GM19240 (cell line): ENCODE measurements around the gene TRPV6.

Source experiments
- DNase-seq: peaks from one replicate; pipeline ENCODE4 v3.0.0; 2011; ENCODE audit warnings: low spot score; ENCODE audit not compliant: insufficient read length

Gene TRPV6

GRCh38 chr7:142870147-142870559 is 15.4 kb downstream of the TRPV6 start:
- DNase-seq = no peak

- no peak for DNase-seq
Measured at GRCh38 chr7:142869434-142869833, 16.1 kb downstream of the TRPV6 start.

- no peak for DNase-seq
Measured at GRCh38 chr7:142868986-142869415, 16.5 kb downstream of the TRPV6 start.

DNA sequence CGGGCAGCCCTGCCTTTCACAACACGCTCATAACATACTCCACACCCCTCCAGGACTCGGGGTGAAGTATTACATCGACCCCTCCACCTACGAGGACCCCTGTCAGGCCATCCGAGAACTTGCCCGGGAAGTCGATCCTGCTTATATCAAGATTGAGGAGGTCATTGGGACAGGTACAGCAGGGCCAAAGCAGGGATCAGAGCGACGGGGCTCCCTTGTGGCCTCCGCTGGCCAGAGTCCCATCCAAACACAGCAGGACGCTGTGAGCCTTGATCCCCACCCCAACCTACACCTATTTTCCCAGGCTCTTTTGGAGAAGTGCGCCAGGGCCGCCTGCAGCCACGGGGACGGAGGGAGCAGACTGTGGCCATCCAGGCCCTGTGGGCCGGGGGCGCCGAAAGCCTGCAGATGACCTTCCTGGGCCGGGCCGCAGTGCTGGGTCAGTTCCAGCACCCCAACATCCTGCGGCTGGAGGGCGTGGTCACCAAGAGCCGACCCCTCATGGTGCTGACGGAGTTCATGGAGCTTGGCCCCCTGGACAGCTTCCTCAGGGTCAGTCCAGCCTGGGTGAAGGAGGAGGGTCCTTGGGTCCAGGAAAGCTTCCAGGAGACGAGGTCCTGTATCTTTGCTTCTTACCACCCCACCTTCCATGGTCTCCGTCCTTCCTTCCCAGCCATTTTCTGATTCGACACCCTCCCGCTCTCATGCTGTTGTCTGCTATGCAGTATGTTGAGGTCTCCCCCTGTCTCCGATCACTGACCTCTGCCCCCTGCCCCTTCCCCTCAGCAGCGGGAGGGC is 17.2 kb downstream of the TRPV6 start:
- no peak for DNase-seq

DNA sequence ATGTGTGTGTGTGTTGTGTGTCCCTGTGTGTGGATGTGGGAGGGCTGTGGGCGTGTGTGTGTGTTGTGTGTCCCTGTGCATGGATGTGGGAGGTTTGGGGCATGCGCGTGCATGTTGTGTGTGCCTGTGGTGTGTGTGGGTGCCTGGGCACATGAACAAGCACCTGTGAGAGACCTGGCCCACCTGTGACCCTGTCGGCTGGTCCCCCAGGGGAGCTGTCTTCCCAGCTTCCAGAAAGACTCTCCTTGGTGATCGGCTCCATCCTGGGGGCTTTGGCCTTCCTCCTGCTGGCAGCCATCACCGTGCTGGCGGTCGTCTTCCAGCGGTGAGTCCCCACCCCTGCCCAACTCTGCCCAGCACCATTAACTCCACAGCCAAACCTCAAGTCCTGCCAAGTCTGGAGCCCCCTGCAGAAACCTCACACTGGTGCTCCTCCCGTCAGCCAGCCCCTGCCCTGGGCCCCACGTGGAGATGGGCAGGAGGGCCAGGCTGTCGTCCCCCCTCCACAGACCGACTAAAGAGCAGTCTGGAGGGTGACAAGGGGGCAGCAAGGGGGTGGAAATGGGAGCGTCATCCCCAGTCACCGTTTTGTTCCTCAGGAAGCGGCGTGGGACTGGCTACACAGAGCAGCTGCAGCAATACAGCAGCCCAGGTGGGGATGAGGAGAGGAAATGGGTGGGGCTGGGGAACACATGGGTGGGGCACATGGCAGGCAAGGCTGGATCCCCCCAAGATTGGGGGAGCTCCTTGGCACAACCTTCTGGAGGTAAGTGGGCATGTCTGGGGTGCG is 18.0 kb downstream of the TRPV6 start:
- no peak for DNase-seq

DNA sequence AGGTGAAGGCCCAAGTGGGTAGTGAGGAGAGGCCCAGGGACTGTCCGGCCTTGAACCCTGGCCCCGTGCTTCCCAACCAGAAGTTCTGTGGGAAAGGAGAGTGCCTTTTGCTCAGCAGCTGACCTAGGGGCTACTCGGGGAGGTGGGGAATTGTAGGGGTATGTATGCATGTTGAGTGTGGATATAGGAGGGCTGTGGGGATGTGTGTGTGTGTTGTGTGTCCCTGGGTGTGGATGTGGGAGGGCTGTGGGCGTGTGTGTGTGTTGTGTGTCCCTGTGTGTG is 18.5 kb downstream of the TRPV6 start:
- DNase-seq = no peak

DNA sequence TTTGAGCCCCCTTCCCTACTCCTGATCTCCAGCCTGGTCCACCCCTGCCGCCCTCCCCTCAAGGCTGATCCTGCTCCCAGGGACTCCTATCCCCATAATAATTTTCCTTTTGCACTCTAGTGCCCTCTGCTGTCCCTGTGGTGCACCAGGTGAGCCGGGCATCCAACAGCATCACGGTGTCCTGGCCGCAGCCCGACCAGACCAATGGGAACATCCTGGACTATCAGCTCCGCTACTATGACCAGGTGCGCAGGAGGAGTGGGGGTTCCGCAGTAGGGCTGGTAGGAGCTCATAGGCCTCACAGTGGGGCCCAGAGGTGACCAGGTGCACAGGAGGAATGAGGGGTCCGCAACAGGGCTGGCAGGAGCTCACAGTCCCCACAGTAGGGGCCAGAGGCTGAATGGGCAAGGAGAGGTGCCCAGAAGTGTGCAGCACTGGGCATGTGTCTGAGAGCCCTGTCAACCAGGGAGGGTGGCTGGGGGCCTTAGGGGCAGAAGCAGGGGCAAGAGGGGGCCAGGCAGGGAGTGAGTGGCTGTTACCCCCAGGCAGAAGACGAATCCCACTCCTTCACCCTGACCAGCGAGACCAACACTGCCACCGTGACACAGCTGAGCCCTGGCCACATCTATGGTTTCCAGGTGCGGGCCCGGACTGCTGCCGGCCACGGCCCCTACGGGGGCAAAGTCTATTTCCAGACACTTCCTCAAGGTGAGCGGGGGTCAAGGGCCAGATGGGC is 19.0 kb downstream of the TRPV6 start:
- DNase-seq = no peak

GRCh38 chr7:142865766-142866165 is 19.8 kb downstream of the TRPV6 start:
- no peak for DNase-seq

DNA sequence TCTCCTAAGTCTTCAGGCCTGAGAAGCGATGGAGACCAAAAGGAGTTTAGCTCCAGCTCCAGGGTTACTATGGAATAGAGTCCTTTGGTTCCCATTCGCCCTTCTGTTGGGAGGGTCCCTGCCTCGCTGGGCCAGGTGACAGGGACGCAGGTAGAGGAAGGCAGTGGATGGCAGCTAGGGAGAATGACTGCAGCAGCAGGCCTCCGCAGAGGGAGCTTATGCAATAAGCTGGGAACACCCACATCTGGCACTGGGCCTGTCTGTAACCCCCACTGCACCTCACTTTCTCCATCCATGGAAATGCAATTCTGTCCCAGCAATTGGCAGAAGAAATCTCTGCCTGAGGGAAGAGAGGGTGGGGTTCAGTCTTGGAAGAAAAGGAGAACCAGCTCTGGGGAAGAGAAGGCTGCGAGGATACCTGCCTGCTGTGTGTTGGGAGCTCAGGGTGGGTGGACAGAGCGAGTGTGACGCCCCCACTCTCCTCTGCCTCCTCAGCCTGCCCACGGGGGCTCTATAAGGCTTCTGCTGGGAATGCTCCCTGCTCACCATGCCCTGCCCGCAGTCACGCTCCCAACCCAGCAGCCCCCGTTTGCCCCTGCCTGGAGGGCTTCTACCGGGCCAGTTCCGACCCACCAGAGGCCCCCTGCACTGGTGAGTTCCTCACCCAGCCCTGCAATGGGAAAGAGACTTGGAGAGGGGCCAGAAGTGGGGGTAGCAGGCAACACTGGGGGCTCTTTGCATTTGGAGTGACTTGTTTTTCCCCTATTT is 20.4 kb downstream of the TRPV6 start:
- DNase-seq = no peak

GRCh38 chr7:142863891-142864685 is 21.5 kb downstream of the TRPV6 start:
- no peak for DNase-seq

DNA sequence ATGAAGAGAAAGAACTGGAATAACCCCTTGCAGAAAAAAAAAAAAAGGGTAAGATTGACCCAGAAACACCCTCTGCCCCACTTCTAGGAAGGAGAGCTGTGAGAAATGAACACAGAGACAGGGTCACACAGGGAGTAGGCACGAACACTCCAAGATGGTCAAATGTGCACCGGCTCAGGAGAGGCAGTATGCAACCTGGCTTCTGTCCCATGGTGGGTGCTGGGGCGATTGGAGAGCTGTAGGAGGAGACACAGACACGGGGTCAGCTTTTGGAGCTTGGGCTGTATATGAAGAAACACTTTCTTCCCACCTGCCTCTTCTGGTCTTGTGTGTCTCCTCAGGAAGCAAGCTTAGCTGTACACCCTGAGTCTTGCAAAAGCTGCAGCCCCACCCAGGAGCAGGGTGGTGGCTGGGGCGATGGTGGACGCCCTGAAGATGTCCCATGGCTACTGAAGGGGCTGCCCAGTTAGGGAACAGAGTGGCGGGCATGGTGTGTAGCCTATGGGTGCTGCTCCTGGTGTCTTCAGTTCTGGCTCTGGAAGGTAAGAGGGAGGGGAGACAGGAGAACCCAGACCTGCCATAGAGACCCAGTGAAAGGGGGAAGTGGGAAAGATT is 22.7 kb downstream of the TRPV6 start:
- DNase-seq = no peak

GRCh38 chr7:142862351-142862750 is 23.2 kb downstream of the TRPV6 start:
- no peak for DNase-seq

DNA sequence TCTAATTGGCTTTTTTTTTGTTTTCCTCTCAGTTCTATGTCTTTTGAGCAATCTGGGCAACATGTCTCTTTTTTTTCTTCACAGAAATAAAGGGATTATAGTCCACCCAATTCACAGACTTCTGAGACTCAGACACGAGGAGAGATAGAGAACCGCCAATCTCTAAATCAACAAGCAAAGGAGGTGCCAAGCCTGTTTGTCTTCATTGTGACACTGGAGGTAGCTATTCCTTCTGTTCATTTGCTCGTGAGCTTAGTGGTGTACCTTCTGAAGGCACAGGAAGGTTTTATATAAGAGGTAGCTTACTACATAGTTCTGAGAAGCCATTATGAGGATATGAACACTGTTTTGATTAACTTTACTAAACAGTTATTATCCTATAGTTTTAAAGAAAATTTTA is 24.6 kb downstream of the TRPV6 start:
- DNase-seq = no peak

DNA sequence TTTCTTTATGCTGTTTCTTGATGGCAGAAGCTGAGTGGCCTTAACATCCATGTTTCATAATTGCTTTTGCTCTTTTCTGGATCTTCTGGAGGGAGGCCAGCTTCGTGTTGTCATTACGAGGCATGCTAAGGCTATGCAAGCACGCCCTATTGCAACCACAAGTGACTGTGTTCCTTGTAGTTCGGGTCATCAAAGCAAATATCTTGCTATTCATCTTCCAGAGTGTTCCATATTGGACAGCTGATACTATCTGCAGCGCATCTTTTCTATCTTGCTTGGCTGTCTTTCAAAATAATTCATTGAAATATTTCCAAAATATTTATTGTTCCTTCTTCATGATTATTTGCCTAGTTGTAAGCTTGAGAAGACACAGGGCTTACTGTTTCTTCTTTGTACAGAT is 25.7 kb downstream of the TRPV6 start:
- DNase-seq = no peak

GRCh38 chr7:142859411-142859810 is 26.1 kb downstream of the TRPV6 start:
- DNase-seq = no peak

DNA sequence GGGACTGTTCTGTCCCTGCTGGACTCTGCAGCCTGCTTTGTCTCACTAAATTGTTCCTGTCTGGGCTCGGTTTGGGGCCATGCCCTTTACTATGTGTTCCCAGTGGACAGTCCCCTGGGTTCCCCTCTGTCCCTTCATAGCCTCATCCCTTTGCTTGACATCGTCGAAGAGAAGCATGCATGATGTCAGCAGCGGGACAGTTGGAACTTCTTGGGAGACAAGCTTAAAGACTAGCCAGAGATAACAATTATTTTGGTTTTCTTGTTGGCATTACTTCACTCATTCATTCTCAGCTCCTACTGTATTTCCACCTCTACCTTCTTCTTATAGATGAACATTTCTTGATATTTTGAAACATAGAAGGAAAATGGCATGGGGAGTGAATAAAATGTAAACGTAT is 27.9 kb downstream of the TRPV6 start:
- DNase-seq = no peak

DNA sequence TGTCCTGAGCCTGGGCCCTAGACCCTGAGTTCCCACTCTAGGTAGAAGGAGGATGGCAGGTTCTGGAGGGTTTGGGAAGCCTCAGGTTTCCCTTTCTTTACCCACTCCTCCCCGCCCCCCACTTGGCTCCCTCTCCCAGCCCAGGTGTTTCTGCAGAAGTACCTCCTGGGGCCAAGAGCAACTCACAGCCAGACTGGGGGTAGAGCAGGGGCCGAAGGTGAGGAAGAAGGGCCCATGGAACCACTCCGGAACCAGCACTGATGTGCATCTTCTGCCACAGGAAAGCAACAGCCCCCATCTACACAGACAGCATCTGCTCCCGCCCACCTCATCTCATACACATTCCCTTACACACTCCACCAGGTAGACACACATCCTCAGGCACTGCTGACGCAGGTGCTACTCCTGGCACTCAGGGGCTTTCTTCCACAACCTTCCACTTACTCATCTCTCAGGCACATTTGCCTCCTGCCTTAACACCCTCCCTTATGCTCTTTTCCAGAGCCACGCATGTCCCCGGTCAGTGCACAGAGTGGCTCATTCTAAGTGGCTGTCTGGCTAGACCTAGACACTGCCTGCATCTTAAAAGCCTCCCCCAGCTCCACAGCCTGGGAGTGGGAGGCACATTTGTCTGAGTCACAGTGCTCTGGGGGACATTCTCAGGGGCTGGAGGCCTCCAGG is 28.8 kb downstream of the TRPV6 start:
- DNase-seq = no peak

DNA sequence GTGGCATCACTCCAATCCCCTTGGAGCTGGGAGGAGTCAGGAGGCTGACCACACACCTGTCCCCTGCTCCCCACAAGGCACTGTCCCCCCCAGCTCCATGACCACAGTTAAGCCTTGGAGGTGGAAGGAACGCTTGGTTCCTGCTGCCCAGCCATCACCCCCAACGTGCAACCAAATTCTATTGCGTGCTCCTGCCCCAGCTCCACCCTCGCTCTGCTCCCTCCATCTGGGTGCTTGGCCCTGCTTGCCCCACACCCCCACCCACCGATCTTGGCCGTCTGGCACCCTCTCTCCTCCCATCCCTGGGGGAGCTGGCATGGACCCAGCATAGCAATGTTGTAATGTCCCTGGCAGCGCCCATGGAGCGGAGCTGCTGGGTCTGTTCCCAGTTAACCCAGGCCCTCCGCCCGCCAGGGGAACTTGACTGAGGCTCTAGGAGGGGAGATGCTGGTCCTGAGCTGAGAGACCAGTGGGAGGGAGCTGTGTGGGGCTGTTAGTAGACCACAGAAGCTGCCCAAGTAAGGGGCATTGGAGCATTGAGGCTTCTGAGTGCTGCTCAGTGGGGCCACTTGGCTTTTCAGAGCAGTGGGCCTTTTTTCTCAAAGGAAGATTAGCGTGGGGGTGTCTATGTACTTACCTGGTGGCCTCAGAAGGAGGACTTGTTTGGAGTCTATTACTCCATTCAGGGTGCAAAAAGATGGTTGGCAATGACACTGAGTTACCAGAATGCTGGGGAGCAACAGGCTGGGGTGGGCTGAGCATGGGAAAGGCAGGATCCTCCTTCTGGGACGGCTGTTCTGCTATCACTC is 29.6 kb downstream of the TRPV6 start:
- no peak for DNase-seq
